Measurements from ENCODE around the gene SLC27A4.

GRCh38 chr9:128405077-128405779, 64.9 kb downstream of the SLC27A4 start:
- TF ChIP-seq POLR2A (IDR thresholded peaks at IDR 0.05) (no peak), CTCF (IDR thresholded peaks at IDR 0.05) (no peak)
